ENCODE data around the gene VAV3. TPM values are rescaled to one million over a fixed set of nuclear protein-coding genes. Genes with fewer than 3 reads are reported as not detected.

The VAV3 gene
- total and polyA plus RNA-seq, 2 of the 13 experiments (the other 11 are each of a cell fraction or from before 2014, with no cell fraction given), result 15.9 to 29.8 TPM

- Histone ChIP-seq H3K27ac (ENCODE audit: extremely low read length, insufficient read depth, low read length) (no peak overlapping the region), H3K4me2 (ENCODE audit: low read depth, low read length) (no peak overlapping the region), H4K20me1 (ENCODE audit: insufficient read depth, low read length) (no peaks in the 10 kb centered on the region), H3K9me3 (ENCODE audit: low read length) (no peaks in the 10 kb centered on the region), H3K27me3 (ENCODE audit: control insufficient read depth in 1 of 2, insufficient read depth in 2 of 2, low read length in 2 of 2) (no peaks in the 10 kb centered on the region), H3K36me3 (replicated peaks in 1 of 2; ENCODE audit: control insufficient read depth in 1 of 2, insufficient read depth in 2 of 2, low read length in 2 of 2) (no peaks in the 10 kb centered on the region), H3K4me3 (replicated peaks in 1 of 3; ENCODE audit: insufficient read depth in 1 of 3, low read depth in 2 of 3, low read length in 3 of 3) (no peak overlapping the region), H3K79me2 (ENCODE audit: insufficient read depth, low read length) (no peaks in the 10 kb centered on the region), H3K4me1 (ENCODE audit: insufficient read depth, low read length) (no peaks in the 10 kb centered on the region), H2AFZ (ENCODE audit: low read length) (no peak overlapping the region), H3K9ac (ENCODE audit: insufficient read depth, low read depth, low read length) (no peak overlapping the region)
- no peak for ATAC-seq
- BruUV-seq (replicated peaks), result no TSS peak
- no peak for FAIRE-seq
- intact Hi-C loops (cut with micrococcal nuclease; ENCODE audit: unreplicated experiment), result no loop called here
- ChIA-PET POLR2A (no interaction called here), CTCF (ENCODE audit: low intra/inter-chr PET ratio, low total read pairs) (no interaction called here)
- 66% methylated on average over 2 of the region's 2 CpGs for WGBS (ENCODE audit: low lambda C conversion rate)
- TF ChIP-seq ZNF44 (CRISPR knock-in tag; IDR thresholded peaks at IDR 0.05) (no peak), SETDB1 (CRISPR knock-in tag; IDR thresholded peaks at IDR 0.05; ENCODE audit: borderline replicate concordance) (no peak), ZBED4 (CRISPR knock-in tag; IDR thresholded peaks at IDR 0.05; ENCODE audit: borderline replicate concordance) (no peak), POLR2A (IDR thresholded peaks at IDR 0.05; ENCODE audit: insufficient read depth in 1 of 2, low read depth in 2 of 2, low read length in 2 of 2) (no peak), ZNF224 (CRISPR knock-in tag; IDR thresholded peaks at IDR 0.05) (no peak), PRDM10 (CRISPR knock-in tag; IDR thresholded peaks at IDR 0.05; ENCODE audit: low read depth) (no peak), PRMT3 (CRISPR knock-in tag; IDR thresholded peaks at IDR 0.05; ENCODE audit: borderline replicate concordance, low read depth) (no peak), JUND (CRISPR knock-in tag; IDR thresholded peaks at IDR 0.05) (no peak), TRIM24 (CRISPR knock-in tag; IDR thresholded peaks at IDR 0.05) (no peak), AHR (CRISPR knock-in tag; IDR thresholded peaks at IDR 0.05) (no peak), CREB1 (IDR thresholded peaks at IDR 0.05) (no peak), CREB1 (CRISPR knock-in tag; IDR thresholded peaks at IDR 0.05) (no peak), ZNF777 (CRISPR knock-in tag; IDR thresholded peaks at IDR 0.05) (no peak), ZNF382 (CRISPR knock-in tag; IDR thresholded peaks at IDR 0.05; ENCODE audit: borderline replicate concordance) (no peak)
- in situ Hi-C loops (cut with HindIII; ENCODE audit: extremely low pct_ligation_motif_present, low pct_unique_long_range_greater_than_20kb), result no loop called here
- no peak for DNase-seq (ENCODE audit: low spot score)
Measured at GRCh38 chr1:107557095-107557494, 407.9 kb downstream of the VAV3 start.
